ENCODE data around the gene SLC25A12. TPM values are rescaled to one million over a fixed set of nuclear protein-coding genes. Genes with fewer than 3 reads are reported as not detected.

The SLC25A12 gene
- total and polyA plus RNA-seq, 2 of the 13 experiments (the other 11 are each of a cell fraction or from before 2014, with no cell fraction given): 8.1 to 15.9 TPM

DNA sequence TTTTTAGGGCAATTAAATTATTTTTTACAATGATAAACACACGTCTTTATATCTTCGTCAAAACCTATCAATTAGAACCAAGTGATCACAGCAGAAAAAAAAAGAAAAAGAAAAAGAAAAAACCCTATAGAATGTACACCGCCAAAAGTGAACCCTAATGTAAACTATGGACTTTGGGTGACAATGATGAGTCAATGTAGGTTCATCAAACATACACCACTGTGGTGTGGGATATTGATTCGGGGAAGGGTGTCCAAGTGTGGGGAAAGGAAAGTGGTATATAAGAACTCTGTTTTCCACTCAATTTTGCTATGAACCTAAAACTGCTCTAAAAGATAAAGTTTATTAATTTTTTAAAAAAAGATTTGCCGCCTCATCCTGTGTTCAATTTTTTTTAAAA lies 121.7 kb downstream of the SLC25A12 start (continued):
- TF ChIP-seq LCORL (IDR thresholded peaks at IDR 0.05) (peak; percentile 83), LCORL (CRISPR knock-in tag; IDR thresholded peaks at IDR 0.05) (0 out of 2 replicates have a peak, but pooled peaks have one; percentile 26), ZSCAN30 (CRISPR knock-in tag; IDR thresholded peaks at IDR 0.05) (no peak), HNRNPK (IDR thresholded peaks at IDR 0.05; ENCODE audit: low read depth, low read length, poor library complexity, severe bottlenecking) (peak; percentile 43), TAF1 (CRISPR knock-in tag; IDR thresholded peaks at IDR 0.05) (no peak), ATRX (CRISPR knock-in tag; IDR thresholded peaks at IDR 0.05; ENCODE audit: borderline replicate concordance) (no peak), SOX6 (IDR thresholded peaks at IDR 0.05) (no peak), SOX6 (CRISPR knock-in tag; IDR thresholded peaks at IDR 0.05) (peak; percentile 56; the same call in 1 of the 2 replicates), ZNF343 (CRISPR knock-in tag; IDR thresholded peaks at IDR 0.05) (no peak), HNF4A (CRISPR knock-in tag; IDR thresholded peaks at IDR 0.05) (peak; percentile 91), RFX1 (IDR thresholded peaks at IDR 0.05) (no peak), NCOR1 (IDR thresholded peaks at IDR 0.05; ENCODE audit: borderline replicate concordance, low read length) (peak; percentile 97), NFYC (CRISPR knock-in tag; IDR thresholded peaks at IDR 0.05) (no peak), FOXM1 (CRISPR knock-in tag; IDR thresholded peaks at IDR 0.05) (no peak), SMARCC2 (IDR thresholded peaks at IDR 0.05) (peak; percentile 99), ZNF430 (CRISPR knock-in tag; IDR thresholded peaks at IDR 0.05) (no peak), EEA1 (CRISPR knock-in tag; IDR thresholded peaks at IDR 0.05; ENCODE audit: borderline replicate concordance) (no peak), FOSL2 (CRISPR knock-in tag; IDR thresholded peaks at IDR 0.05) (peak; percentile 91), HNF4G (IDR thresholded peaks at IDR 0.05; ENCODE audit: borderline replicate concordance, low read depth, low read length) (peak; percentile 96), HNF4G (CRISPR knock-in tag; IDR thresholded peaks at IDR 0.05; ENCODE audit: borderline replicate concordance, low read depth) (peak; percentile 49; the same call in 1 of the 2 replicates)
- TF ChIP-seq, protein P1, sequence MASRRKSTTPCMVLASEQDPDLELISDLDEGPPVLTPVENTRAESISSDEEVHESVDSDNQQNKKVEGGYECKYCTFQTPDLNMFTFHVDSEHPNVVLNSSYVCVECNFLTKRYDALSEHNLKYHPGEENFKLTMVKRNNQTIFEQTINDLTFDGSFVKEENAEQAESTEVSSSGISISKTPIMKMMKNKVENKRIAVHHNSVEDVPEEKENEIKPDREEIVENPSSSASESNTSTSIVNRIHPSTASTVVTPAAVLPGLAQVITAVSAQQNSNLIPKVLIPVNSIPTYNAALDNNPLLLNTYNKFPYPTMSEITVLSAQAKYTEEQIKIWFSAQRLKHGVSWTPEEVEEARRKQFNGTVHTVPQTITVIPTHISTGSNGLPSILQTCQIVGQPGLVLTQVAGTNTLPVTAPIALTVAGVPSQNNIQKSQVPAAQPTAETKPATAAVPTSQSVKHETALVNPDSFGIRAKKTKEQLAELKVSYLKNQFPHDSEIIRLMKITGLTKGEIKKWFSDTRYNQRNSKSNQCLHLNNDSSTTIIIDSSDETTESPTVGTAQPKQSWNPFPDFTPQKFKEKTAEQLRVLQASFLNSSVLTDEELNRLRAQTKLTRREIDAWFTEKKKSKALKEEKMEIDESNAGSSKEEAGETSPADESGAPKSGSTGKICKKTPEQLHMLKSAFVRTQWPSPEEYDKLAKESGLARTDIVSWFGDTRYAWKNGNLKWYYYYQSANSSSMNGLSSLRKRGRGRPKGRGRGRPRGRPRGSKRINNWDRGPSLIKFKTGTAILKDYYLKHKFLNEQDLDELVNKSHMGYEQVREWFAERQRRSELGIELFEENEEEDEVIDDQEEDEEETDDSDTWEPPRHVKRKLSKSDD (CRISPR knock-in tag; IDR thresholded peaks at IDR 0.05; ENCODE audit: low read depth): no peak
- TF ChIP-seq, protein P2, sequence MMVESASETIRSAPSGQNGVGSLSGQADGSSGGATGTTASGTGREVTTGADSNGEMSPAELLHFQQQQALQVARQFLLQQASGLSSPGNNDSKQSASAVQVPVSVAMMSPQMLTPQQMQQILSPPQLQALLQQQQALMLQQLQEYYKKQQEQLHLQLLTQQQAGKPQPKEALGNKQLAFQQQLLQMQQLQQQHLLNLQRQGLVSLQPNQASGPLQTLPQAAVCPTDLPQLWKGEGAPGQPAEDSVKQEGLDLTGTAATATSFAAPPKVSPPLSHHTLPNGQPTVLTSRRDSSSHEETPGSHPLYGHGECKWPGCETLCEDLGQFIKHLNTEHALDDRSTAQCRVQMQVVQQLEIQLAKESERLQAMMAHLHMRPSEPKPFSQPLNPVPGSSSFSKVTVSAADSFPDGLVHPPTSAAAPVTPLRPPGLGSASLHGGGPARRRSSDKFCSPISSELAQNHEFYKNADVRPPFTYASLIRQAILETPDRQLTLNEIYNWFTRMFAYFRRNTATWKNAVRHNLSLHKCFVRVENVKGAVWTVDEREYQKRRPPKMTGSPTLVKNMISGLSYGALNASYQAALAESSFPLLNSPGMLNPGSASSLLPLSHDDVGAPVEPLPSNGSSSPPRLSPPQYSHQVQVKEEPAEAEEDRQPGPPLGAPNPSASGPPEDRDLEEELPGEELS (CRISPR knock-in tag; IDR thresholded peaks at IDR 0.05): no peak
- TF ChIP-seq, protein P3, sequence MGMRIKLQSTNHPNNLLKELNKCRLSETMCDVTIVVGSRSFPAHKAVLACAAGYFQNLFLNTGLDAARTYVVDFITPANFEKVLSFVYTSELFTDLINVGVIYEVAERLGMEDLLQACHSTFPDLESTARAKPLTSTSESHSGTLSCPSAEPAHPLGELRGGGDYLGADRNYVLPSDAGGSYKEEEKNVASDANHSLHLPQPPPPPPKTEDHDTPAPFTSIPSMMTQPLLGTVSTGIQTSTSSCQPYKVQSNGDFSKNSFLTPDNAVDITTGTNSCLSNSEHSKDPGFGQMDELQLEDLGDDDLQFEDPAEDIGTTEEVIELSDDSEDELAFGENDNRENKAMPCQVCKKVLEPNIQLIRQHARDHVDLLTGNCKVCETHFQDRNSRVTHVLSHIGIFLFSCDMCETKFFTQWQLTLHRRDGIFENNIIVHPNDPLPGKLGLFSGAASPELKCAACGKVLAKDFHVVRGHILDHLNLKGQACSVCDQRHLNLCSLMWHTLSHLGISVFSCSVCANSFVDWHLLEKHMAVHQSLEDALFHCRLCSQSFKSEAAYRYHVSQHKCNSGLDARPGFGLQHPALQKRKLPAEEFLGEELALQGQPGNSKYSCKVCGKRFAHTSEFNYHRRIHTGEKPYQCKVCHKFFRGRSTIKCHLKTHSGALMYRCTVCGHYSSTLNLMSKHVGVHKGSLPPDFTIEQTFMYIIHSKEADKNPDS (CRISPR knock-in tag; IDR thresholded peaks at IDR 0.05): no peak
- TF ChIP-seq, protein P4, sequence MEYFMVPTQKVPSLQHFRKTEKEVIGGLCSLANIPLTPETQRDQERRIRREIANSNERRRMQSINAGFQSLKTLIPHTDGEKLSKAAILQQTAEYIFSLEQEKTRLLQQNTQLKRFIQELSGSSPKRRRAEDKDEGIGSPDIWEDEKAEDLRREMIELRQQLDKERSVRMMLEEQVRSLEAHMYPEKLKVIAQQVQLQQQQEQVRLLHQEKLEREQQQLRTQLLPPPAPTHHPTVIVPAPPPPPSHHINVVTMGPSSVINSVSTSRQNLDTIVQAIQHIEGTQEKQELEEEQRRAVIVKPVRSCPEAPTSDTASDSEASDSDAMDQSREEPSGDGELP (IDR thresholded peaks at IDR 0.05; ENCODE audit: borderline replicate concordance, low read depth): no peak
